Activated T-helper 1 cell treated with anti-CD3 and anti-CD28 coated beads, Interleukin-2, amount 50 U/mL, for 16 hours (primary cell): ENCODE data around the gene ATP13A4.

Experiments
- DNase-seq, 2 donors: peaks; one replicate each; pipeline ENCODE4 v3.0.0-alpha.2; 2020; ENCODE audit warnings: low read depth in 1 of 2, low spot score in 1 of 2

ATP13A4 gene

DNA sequence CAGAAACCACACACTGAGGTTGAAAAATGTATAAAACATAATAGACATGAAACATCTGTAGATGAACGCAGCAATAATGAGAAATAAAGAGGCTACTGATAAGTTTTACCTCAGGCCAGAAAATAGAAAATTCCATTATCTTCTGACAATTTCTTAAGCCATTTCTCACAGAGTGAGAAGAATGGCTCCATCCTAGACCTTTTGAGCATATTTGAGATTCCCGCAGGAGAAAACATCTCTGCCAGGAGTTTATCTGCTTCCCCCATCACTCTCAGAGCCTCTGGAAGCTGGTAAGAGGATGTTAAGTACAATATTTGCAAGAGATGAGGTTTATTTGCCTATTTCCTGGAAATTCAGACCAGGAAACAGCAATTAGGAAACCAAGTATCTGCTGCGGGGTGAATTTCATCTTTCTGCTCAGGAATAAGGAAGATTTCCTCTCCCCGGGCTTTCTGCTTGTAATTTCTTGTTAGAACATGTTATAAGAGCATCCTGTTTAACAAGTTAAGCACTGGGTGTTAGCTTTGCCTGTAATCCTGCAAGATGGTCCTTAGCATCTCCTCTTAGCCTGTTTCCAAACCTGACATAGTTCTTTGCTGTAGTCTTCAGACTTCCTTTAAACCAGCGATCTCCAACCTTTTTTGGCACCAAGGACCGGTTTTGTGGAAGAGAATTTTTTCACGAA is 54.8 kb downstream of the ATP13A4 start:
- no peak for DNase-seq

DNA sequence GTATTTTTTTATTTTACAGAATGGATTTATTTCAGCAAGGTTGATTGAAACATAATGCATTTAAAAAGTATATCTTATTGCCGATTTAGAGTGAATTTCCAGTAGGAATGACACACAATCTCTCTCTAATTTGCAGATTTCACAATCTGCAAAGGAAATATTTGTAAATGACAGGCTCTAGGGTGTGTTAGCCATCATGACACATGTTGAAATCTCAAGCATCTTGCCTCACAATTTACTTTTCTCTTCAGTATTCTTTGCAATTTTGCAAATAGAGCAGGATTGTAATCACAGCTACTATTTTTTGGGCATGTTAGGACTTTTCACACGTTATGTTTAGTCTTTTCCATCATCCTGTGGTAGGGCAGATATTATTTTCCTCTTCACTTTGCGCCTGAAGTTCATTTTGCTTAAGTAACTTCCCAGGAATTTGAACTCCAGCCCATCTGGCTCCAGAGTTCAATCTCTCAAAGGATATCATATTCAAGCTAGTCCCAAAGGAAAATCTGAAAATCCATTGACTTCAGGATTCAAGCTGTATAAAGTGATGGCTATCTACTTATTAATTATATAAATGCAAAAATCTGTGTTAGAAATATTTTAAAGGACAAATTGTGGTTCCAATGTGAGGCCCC is 55.4 kb downstream of the ATP13A4 start:
- DNase-seq: no peak

DNA sequence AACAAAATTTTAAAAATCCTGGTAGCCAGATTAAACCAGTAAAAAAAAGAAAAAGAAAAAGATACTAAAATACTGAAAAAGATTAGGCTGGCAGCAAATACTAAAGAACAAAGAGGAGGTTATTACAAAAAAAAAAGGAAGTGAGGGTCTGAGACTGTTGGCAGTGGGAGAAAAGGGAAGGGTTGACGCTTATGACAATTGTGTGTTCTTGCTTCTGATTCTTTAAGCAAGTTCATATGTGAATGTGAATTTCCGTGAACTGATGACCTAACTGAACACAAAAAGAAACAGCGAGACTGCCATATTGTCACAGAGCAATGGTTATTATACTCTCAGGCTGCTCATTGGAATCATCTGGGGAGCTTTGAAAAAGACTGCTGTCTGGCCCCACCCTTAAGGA is 56.5 kb downstream of the ATP13A4 start:
- DNase-seq: no peak

DNA sequence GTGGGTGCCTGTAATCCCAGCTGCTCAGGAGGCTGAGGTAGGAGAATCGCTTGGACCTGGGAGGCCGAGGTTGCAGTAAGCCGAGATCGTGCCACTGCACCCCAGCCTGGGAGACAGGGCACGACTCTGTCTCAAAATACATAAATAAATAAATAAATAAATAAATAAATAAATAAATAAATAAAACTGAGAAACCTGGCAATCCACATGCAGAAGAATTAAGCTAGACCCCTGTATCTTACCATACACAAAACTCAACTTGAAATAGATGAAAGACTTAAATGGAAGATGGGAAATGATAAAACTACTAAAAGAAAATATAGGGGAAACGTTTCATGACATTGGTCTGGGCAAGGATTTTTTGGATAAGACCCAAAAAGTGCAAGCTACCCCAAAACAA is 58.0 kb downstream of the ATP13A4 start:
- no peak for DNase-seq

DNA sequence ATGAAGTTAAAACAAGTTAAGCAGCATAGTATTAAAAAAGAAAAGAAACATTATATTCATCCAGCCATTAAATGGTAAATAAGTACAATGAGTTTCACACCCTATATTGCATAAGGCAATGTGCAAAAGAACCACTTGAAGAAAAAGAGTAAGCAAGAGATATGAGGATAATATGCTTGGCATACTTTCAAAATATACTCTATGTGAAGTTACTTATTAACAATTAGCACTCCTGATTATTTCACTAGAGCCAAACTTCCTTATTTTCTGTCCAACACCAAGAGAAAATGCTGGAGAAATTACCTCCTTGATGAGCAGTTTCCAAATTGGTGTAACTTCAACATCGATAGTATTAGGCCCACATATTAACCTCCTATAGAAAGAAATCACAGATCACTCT is 63.7 kb downstream of the ATP13A4 start:
- no peak for DNase-seq

DNA sequence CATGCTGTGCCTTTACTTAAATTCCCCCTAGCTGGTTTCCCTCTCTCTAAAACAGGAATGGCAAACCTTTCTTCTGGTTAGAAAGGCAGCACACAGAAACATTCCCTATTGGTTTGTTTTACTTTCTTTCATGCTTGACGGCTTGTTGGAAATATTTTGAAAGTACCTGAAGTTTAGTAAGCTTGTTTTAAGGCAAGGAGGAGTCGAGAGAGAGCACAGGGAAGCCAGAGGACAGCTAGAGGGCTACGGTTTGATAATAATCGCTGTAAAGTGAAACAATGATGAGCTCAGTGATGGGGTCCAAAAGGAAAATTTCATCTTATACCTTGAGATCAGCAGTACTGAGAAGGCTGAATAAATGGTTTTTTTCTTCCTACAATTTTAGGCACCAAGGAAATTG is 64.1 kb downstream of the ATP13A4 start:
- DNase-seq: no peak

DNA sequence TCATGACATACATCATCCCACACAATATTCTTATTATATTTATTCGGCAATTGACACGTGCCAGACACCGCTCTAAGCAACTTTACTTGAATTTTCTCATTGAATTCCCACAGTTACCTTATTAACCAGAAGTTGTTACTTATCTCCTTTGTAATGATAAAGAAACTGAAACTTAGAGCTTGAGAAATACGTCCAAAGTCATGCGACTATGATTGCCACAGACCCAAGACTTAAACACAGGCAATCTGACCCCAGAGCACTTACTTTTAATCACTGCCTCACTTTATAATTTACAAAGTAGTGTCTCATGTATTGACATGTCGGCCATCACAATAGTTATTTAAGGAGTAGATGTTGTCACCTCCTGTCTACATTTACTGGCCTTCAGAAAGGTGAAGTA is 64.7 kb downstream of the ATP13A4 start:
- DNase-seq: no peak

DNA sequence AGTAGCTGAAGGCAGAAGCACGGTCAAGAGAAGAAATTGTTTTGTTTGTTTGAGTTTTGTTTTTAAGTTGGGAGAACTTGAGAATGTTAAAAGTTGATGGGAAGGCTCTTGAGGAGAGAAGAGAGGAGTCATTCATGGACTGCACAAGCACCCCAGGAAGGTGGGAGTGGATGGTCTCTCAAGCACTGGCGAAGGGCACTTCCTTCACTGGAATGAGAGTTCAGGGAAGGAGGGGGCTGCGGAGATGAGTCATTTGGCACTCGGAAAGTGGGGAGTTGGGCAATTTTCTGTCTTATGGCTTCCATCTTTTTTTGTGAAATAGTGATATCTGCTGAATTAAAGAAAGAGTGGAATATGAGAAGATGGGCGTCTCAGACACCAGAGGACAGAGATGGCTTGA is 66.0 kb downstream of the ATP13A4 start:
- DNase-seq: no peak

DNA sequence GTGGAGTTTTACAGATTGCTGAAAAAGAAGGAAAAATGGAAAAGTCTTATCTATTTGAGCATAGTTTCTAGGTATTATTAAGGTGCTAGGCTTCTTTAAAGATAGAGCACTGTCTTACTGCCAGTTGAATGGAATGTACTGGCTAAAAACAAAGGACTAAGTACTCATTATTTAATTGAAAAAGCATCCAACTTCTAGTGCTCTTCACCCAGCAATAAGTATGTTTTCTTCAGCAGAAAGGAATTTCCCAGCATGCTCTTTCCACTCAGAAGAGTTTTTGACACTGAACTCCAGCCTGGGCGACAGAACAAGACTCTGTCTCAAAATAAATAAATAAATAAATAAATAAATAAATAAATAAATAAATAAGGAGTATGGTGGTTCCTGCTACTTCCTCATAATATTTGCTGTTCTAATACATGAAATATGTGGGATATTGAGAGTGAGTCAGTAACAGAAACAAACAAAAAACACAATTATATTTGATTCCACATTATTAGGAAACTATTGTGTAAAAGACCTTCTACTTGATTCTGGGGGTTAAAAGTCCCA is 70.6 kb downstream of the ATP13A4 start:
- DNase-seq: no peak

DNA sequence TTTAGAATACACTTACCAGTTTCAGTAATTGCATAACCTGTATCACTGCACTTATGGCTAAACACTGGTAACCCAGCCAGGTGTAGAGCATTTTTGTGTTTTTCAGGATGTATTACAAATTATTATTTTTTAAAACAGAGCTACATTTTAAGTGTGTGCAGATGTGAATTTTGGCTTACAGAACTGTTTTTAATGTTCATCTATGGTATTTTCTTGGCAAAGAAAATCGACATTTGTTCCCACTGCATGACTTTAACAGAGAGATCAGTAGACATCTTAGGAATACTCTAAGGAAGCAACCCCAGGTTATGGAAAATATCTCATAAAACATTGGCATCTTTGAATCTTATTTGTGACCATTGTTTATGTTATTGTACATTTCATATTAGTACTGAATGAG is 73.3 kb downstream of the ATP13A4 start:
- no peak for DNase-seq

DNA sequence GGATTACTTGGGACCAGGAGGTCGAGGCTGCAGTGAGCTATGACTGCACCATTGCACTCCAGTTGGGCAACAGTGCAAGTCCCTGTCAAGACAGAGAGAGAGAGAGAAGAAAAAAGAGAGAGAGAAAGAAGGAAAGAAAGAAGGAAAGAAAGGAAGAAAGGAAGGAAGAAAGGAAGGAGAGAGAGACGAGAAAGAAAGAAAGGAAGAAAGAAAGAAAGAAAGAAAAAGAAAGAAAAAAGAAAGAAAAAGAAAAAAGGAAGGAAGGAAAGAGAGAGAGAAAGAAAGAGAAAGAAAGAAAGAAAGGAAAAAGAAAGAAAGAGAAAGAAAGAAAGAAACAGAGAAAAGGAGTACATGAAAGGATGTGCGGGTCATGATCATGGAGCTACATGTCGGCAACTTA is 80.2 kb downstream of the ATP13A4 start:
- DNase-seq: no peak

DNA sequence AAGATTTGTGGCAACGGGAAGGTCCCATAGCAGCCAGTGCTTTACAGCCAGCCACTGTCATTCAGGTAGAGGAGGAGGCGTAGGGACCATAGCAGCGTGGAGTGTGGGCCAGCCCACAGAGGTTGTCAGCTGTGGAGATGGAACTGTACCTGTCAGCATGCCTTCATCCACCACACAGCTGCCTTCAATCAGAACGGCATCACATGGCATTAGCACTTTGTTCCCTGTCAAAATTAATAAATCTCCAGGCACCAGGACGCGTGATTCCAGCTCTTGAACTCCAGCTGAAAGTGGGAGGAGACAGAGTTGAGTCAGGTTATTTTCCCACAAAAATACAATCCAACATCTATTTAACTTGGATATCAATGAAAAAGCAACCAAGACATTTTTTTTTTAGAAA is 84.0 kb downstream of the ATP13A4 start:
- no peak for DNase-seq

DNA sequence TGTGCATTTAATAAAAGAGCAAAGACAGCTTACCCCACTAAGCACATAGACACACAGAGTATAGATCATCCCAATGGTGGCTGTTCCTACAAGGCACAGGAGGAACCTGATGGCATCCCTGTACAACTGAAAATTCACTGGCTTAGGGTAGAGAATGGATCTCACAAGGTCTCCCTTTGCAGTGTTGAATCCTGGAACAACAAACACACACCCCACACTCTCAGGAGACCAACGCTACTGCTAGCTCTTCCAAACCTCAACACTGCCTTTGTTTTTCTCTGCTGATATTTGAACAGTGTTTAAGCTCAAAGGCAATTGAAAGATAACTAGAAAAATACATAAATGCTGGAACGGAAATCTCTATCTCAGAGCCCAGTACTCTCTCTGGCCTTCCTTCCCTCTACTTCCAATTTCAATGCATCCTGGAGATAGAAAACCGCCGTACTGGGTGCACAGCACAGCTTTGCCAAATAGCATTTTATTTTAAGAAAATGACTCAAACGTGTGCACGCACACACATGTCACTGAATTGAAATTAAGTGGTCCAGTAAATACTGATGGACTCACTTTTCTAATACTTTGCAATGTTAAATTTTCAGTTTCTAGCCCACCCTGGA is 88.6 kb downstream of the ATP13A4 start:
- no peak for DNase-seq

DNA sequence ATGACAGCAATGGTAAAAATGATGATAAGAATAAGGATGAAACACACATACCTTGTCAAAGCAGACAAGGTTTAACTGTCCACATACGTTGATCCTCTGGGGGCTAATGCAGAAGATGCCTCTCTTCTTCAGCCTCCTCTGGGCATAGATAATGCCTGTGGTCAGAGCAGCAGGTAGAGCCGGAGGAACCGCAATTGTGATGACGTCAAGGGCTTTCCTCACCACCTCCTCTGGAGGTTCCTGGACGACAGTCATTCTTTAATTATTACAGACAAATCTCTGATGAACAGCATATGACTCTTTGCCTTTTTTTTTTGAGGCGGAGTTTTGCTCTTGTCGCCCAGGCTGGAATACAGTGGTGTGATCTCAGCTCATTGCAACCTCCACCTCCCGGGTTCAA is 89.8 kb downstream of the ATP13A4 start:
- no peak for DNase-seq

DNA sequence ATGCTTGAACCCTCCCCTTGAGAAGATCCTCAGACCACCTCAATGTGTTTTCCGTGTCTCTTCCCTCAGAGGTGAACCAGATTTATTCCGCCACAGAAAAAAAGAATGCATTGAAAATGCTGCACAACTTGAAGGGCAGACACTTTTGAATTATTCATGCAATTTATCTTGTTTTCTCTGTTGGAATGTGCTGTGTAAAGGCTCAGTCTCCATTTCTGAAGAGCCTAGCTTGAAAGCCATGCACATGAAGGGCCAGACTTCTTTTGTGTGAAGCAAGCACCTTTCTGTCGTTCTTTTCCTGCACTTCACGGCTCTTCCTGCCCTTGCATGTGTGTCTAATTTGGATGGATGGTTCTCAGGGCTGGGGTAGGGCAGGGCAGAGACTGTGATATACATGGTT is 97.2 kb downstream of the ATP13A4 start:
- no peak for DNase-seq

DNA sequence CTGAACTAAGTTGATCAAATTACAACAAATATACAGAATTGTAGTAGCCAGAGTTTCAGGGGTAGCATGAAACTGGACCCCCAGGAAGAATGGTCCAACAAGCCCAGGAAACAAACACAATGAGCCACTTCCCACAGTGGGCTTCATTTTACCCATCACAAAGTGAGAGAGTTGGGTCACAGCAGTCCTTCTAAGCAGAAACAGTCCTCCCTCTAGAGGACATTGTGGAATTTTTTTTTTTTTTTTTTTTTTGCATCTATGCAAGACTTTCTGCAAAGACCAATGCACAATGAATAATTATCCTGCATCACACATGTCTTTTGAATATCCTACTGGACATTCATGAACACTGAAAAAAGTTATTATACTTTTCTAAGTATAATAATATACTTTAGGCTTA is 102.4 kb downstream of the ATP13A4 start:
- no peak for DNase-seq

DNA sequence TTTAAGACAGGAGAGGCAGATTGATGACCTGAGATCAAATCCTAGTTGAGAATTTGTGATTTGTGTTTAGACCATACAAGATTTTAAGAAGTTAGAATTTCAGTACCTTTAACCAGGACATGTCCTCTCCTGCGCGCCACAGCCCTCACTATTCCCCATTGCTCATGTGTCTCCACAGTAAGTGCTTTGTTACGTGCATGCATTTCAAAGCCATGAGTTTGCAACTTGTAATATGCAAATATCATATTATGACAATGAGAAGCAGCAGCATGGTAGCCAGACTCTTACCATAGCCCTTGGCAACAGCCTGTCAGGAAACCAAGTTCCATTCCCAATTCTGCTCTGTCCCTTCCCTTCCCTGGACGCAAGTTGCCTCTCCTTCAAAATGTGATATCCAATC is 102.8 kb downstream of the ATP13A4 start:
- no peak for DNase-seq

DNA sequence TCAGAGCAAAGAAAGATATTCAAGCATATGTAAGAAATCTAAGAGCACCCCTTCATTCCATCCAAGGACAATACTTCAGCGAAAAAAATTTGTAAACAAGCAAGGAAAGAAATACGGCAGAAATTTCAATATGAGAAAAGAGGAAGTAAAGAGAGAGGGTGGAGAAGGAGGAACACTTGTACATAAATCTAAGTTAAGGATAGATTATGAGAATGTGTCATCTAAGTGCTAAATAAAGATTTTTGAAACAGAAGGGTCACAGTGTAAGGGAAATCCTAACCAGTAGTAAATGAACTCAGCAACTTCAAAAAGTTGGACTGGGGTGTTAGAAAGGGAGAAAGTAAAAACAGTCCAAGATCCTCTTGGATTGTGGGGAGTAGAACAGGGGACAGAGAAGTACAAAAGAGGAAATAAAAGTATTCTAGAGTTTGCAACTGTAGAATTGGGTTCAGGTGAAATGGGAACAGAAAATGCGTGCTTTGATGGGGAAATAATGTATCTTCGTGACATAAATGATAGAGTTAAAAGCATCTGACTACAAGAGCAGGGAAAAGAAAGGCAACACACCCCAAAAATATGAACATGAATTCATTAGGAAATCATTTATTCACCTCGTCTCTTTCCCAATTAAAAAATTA is 107.6 kb downstream of the ATP13A4 start:
- DNase-seq: no peak

DNA sequence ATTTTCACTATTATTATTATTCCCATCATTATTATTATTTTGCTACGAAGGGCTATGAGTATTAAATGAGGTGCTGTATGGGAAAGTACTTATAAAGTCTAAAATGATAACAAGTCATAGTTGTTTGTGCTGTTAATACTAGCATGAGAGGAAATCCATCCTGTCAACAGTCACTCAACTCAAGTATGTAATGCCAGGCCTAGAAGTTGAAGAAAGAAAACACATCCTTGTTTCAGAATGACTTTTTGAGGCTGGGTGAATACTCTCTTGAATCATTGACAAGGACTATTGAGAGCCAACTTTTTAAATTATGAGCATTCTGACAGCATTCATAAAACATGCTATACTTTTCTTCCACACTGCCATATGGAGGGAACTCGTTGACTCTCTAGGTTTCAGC is 115.3 kb downstream of the ATP13A4 start:
- DNase-seq: no peak

DNA sequence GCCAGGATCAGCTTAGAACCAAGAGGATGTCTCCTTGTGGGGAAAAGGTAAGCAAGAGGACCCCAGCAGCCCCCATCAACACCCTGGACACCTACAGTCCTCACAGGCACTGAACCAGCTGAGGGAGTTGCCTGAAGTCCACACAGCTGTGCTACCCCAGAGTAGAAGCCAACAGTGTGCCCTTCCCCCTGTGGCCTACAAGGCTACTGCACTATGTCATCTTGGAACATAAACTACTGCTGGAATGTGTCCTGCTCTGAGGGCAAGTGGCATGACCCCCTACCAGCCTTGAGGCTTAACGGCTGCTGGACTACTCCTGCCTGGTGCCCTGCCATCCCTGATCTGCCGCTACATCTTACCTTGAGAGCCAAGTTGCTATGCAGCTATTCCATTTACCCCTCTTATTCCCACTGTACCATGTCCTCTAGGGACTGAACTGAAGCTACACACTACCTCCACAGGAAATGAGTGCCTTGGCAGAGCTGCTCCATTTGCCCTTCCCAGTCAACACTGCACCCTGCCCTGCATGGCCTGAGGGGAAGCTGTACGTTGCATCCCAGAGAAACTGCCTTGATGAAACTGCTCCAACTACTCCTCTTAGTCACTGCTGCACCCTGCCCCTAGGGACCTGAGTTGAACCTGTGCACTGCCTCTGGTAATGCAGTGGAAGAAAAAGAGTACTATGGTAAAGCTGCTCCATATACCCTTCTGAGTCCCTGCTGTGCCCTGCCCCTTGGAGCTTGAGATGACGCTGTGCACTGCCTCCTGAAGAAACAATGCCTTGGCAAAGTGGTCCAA is 135.9 kb downstream of the ATP13A4 start:
- DNase-seq: no peak

DNA sequence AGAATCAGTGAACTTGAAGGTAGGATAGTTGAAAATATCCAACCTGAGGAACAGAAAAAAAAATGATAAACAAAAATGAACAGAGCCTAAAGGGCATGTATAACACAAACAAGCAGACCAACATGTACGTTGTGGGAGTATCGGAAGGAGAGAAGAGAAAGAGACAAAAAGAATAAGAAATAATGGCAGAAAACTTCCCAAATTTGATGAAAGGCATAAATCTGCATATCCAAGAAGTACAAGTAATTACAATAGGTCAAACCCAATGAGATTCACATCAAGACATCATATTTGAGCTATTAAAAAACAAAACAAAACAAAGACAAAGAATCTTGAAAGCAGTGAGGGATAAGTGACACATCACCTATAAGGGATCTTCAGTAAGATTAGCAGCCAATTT is 138.1 kb downstream of the ATP13A4 start:
- DNase-seq: no peak
